ENCODE data around the gene MCM5.
"Not testable (repeated sequence)": the region's sequence is repeated elsewhere in the genome, so short reads cannot be mapped to it uniquely, and the experiment has no call there.

The MCM5 gene

DNA sequence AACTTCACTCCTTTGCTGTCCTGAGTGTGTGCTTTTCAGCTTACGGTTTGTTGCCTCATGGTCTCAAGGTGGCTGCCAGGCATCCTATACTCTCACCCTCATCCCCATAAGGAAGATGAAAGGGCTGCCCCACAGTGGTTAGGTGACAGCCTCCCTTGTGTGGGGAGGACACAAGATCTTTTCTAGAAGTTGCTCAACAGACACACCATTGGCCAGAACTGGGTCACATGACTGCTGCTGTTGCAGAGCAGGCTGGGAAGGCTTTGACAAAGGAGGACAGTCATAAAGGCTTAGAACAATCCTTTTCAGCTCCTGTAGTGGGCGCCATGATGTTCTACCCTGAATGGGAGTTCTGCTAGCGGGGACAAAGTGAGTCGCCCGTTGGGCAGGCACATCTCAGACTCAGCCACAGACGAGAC is 71.0 kb downstream of the MCM5 start:
- DNase-seq (ENCODE audit: low read depth in 2 of 2, low spot score in 1 of 2) = no peak

DNA sequence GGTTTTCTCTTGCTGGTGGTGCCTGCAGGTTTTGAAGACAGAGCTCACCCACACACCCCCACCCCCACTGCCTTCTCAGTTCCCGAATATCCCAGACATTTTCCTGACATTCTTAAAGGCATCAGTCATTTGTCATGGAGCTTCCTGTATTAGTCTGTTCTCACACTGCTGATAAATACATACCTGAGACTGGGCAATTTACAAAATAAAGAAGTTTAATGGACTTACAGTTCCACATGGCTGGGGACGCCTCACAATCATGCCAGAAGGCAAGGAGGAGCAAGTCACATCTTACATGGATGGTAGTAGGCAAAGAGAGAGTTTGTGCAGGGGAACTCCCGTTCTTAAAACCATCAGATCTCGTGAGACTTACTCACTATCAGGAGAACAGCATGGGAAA is 71.6 kb downstream of the MCM5 start:
- DNase-seq (ENCODE audit: low read depth in 2 of 2, low spot score in 1 of 2) = not testable (repeated sequence)

DNA sequence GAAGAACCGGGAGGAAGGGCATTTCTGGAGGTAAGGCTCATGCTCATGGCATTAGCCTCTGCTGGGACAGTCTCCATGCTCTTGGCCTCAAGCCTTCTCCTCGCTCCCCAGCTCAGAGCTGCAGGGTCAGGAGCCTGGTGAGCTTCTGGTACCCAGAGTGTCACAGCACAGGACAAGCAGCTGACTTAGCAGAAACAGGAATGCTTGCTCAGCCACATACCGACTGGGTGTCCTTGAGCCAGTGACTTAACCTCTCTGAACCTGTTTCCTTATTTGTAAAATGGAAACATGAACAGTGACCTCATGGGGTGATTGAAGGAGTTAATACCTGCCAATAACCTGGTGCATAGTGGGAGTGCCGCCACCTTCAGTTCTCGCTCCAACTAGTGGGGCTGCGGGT is 72.5 kb downstream of the MCM5 start:
- no peak for DNase-seq (ENCODE audit: low read depth in 2 of 2, low spot score in 1 of 2)

GRCh38 chr22:35473971-35474370 is 74.0 kb downstream of the MCM5 start:
- DNase-seq (ENCODE audit: low read depth in 2 of 2, low spot score in 1 of 2) = no peak
